ENCODE data around the gene CPNE1. TPM values are rescaled to one million over a fixed set of nuclear protein-coding genes. Genes with fewer than 3 reads are reported as not detected.

CPNE1 gene
- total and polyA plus RNA-seq, 10 of the 15 experiments (the other 5 are each of a cell fraction or from before 2014, with no cell fraction given) = 84.9 to 209 (median 146) TPM

GRCh38 chr20:35600993-35601973 is 63.4 kb downstream of the CPNE1 start:
- Histone ChIP-seq H3K27ac (ENCODE audit: control insufficient read depth, insufficient read depth) (no peak overlapping the region), H3K4me1 (ENCODE audit: control insufficient read depth, insufficient read depth, low read length) (peaks cover 10% of the 10 kb centered on the region), H3K4me3 (peak overlapping the region; percentile 57; the same call in 1 of the 2 replicates), H2AFZ (ENCODE audit: control insufficient read depth, low read depth, low read length) (peak overlapping the region; percentile 87), H3K36me3 (ENCODE audit: control insufficient read depth in 2 of 2, insufficient read depth in 2 of 2, low read length in 1 of 2) (no peaks in the 10 kb centered on the region), H3K27me3 (replicated peaks in 1 of 2; ENCODE audit: control insufficient read depth in 2 of 2, insufficient read depth in 2 of 2, low read length in 1 of 2) (peaks cover 9 to 11% of the 10 kb centered on the region in 2 experiments; a peak in 3 of 4 replicates), H3K79me2 (ENCODE audit: control insufficient read depth, insufficient read depth, low read length) (no peaks in the 10 kb centered on the region), H3K4me2 (ENCODE audit: control insufficient read depth, insufficient read depth) (peak overlapping the region; percentile 87), H4K20me1 (ENCODE audit: control insufficient read depth, insufficient read depth) (no peaks in the 10 kb centered on the region), H3K9ac (ENCODE audit: control insufficient read depth, insufficient read depth, low read length) (peak overlapping the region; percentile 20; the same call in 1 of the 2 replicates), H3K9me3 (replicated peaks; ENCODE audit: control insufficient read depth, insufficient read depth, low read length) (no peaks in the 10 kb centered on the region)
- ChIA-PET CTCF (interaction anchor here (0.9 to 1.5 kb wide), 11 partner anchors 15 to 392 kb away, joined by 3 to 12 read pairs (median 3); partner anchors contain the start of genes SCAND1 and SPAG4), POLR2A (no interaction called here), SMC1A (ENCODE audit: uncharacterized antibody, unreplicated experiment) (interaction anchor here (1.0 to 1.1 kb wide), 3 partner anchors 18 to 171 kb away, joined by 3 to 5 read pairs (median 3); no protein-coding TSS in a partner anchor), RAD21 (ENCODE audit: unreplicated experiment) (interaction anchor here (0.5 to 1.5 kb wide), 9 partner anchors 10 to 352 kb away, joined by 3 to 11 read pairs (median 4); partner anchors contain the start of gene SPAG4)
- DNase-seq (ENCODE audit: low read depth, low spot score) (no peak), ATAC-seq (peak; percentile 86), FAIRE-seq (peak; percentile 31)
- BruUV-seq (replicated peaks) = no TSS peak
- intact Hi-C loops (cut with micrococcal nuclease; ENCODE audit: unreplicated experiment) (loop anchor here (5.0 kb wide), 1 partner anchor 96 kb away; the partner anchor contains the start of genes NFS1 and ROMO1), in situ Hi-C loops (cut with MboI) (no loop called here)
- WGBS (ENCODE audit: insufficient coverage, insufficient replicate concordance, low lambda C conversion rate, missing lambda C conversion rate) = 7% methylated on average over 85 of the region's 103 CpGs
- no peak for TF ChIP-seq MTA3 (IDR thresholded peaks at IDR 0.05; ENCODE audit: borderline replicate concordance, low read length)
- TF ChIP-seq YY1 (IDR thresholded peaks at IDR 0.05; ENCODE audit: low read depth, low read length) = 0 out of 2 replicates have a peak, but pooled peaks have one; percentile 9
- 0 out of 2 replicates have a peak, but pooled peaks have one; percentile 16 for TF ChIP-seq RUNX3 (IDR thresholded peaks at IDR 0.05; ENCODE audit: low read length)
- TF ChIP-seq CREB1 (IDR thresholded peaks at IDR 0.05; ENCODE audit: low read depth) = peak; percentile 56; the same call in 1 of the 2 replicates
- TF ChIP-seq NR2F1 (conservative IDR thresholded peaks at IDR 0.05) = no peak
- TF ChIP-seq SMC3 (IDR thresholded peaks at IDR 0.05; ENCODE audit: borderline replicate concordance, low read length) = peak; percentile 46
- TF ChIP-seq IRF5 (IDR thresholded peaks at IDR 0.05; ENCODE audit: borderline replicate concordance) = no peak
- TF ChIP-seq IKZF1 (conservative IDR thresholded peaks at IDR 0.05) = peak; percentile 41
- peak; percentile 45 for TF ChIP-seq CREM (IDR thresholded peaks at IDR 0.05; ENCODE audit: low read depth)
- TF ChIP-seq BHLHE40 (IDR thresholded peaks at IDR 0.05; ENCODE audit: borderline replicate concordance in 1 of 2, low read depth in 2 of 2, low read length in 1 of 2) = peak; percentile 91 to 96
- TF ChIP-seq CTCF (IDR thresholded peaks at IDR 0.05 in 2 of 3, conservative IDR thresholded peaks at IDR 0.05 in 1 of 3; ENCODE audit: control insufficient read depth in 2 of 3, extremely low read depth in 1 of 3, insufficient read depth in 1 of 3, low read depth in 3 of 3, low read length in 3 of 3) = peak; percentile 30 to 76 (median 49); a peak in 5 of 6 replicates
- TF ChIP-seq ZBTB11 (CRISPR knock-in tag; IDR thresholded peaks at IDR 0.05) = no peak
- peak; percentile 59 for TF ChIP-seq HDAC6 (IDR thresholded peaks at IDR 0.05; ENCODE audit: unreplicated experiment)
- TF ChIP-seq RAD21 (IDR thresholded peaks at IDR 0.05; ENCODE audit: insufficient read depth, low read depth, low read length) = peak; percentile 60
- TF ChIP-seq SMARCA5 (IDR thresholded peaks at IDR 0.05) = no peak

Measured in GM12878 (cell line).